Smooth muscle cell (in vitro differentiated cells): Measurements from ENCODE around the gene PDE4B. TPM values are rescaled to one million over a fixed set of nuclear protein-coding genes. Genes with fewer than 3 reads are reported as not detected.

Experiments used
- DNase-seq: peaks from one replicate; lab custom pipeline; 2025; ENCODE audit not compliant: unreplicated experiment; lab: John Stamatoyannopoulos, UW
- H2AFZ ChIP-seq: fragments of 200-600 bp; sonication (generic); 2 replicates; pipeline ENCODE4 v1.6.0; 2016; ENCODE audit warnings: antibody characterized with exemption, low read depth, mild to moderate bottlenecking
- H3F3A ChIP-seq: fragments of 200-600 bp; sonication (generic); 2 replicates; pipeline ENCODE4 v1.6.0; 2017; ENCODE audit warnings: antibody characterized with exemption, low read depth
- H3K27ac ChIP-seq: fragments of 200-600 bp; sonication (generic); 2 replicates; pipeline ENCODE4 v1.5.1; 2016; ENCODE audit warnings: low read depth, mild to moderate bottlenecking
- H3K27me3 ChIP-seq: fragments of 200-600 bp; sonication (generic); 2 replicates; pipeline ENCODE4 v1.6.1; 2016; ENCODE audit warnings: low read depth, mild to moderate bottlenecking
- H3K36me3 ChIP-seq: fragments of 200-600 bp; sonication (generic); 2 replicates; pipeline ENCODE4 v1.5.1; 2016; ENCODE audit warnings: low read depth
- H3K4me1 ChIP-seq: fragments of 200-600 bp; sonication (generic); 2 replicates; pipeline ENCODE4 v1.5.1; 2016; ENCODE audit warnings: low read depth
- H3K4me2 ChIP-seq: fragments of 200-600 bp; sonication (generic); 2 replicates; pipeline ENCODE4 v1.6.0; 2016; ENCODE audit warnings: mild to moderate bottlenecking
- H3K4me3 ChIP-seq: fragments of 200-600 bp; sonication (generic); 2 replicates; pipeline ENCODE4 v1.5.1; 2016; ENCODE audit warnings: mild to moderate bottlenecking
- H3K79me2 ChIP-seq: fragments of 200-600 bp; sonication (generic); 2 replicates; pipeline ENCODE4 v1.6.0; 2016; ENCODE audit warnings: low read depth, mild to moderate bottlenecking
- H3K9ac ChIP-seq: fragments of 200-600 bp; sonication (generic); 2 replicates; pipeline ENCODE4 v1.6.0; 2016; ENCODE audit warnings: low read depth
- H3K9me3 ChIP-seq: fragments of 200-600 bp; sonication (generic); replicated peaks from 2 replicates; pipeline ENCODE4 v1.5.1; 2016; ENCODE audit warnings: low read depth
- H4K20me1 ChIP-seq: fragments of 200-600 bp; sonication (generic); 2 replicates; pipeline ENCODE4 v1.6.0; 2016; ENCODE audit warnings: low read depth
- WGBS: methylation state at CpG from one replicate; pipeline ENCODE4 v1.1.7; 2016; ENCODE audit warnings: low lambda C conversion rate; 5-methylcytosine and 5-hydroxymethylcytosine counted together
- polyA plus RNA-seq: library from polyadenylated mRNA; unstranded; fragments of >200 nt; fragmentation: Nextera tagmentation; extraction: Ambion mirVana; gene quantifications from 2 replicates; pipeline ENCODE4 v1.2.1, GENCODE V29; 2016
- total RNA-seq: library from RNA; depleted of rRNA; stranded (reverse); fragments of >200 nt; gene quantifications from 2 replicates; pipeline ENCODE4 v1.2.3, GENCODE V29; 2014
- TF ChIP-seq, protein P1 (sequence below): fragments of 200-600 bp; sonication (generic); IDR thresholded peaks from 2 replicates; pipeline ENCODE4 v1.5.1; 2017; ENCODE audit warnings: borderline replicate concordance, mild to moderate bottlenecking, antibody characterized with exemption; ENCODE audit not compliant: insufficient read depth, poor library complexity, severe bottlenecking

The PDE4B gene
- total and polyA plus RNA-seq, 2 experiments from 2014 or later, result 18.5 to 24.8 TPM

DNA sequence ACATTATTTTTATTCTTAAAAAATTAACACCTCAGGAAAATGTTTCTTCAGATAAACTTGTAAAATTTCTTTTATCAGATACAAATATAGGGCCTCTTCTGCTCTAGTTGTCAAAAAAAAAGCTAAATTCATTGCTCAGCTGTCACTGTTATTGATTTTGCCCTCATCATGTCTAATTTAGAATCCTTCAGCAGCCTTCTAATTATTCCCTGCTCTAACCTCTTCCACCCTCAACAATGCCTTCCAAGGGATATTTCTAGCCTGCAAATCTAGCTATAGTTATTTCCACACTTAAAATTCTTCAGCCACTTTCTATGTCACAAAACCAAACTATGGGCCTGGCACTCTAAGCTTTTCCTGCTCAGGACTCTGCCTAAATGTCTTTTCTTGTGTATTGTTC is 25.2 kb downstream of the PDE4B start:
- Histone ChIP-seq H3K4me1 (no peaks in the 10 kb centered on the region), H4K20me1 (no peaks in the 10 kb centered on the region), H3K27ac (no peak overlapping the region), H3K79me2 (no peaks in the 10 kb centered on the region), H3F3A (no peaks in the 10 kb centered on the region), H2AFZ (no peak overlapping the region), H3K4me3 (no peak overlapping the region), H3K36me3 (no peaks in the 10 kb centered on the region), H3K27me3 (no peaks in the 10 kb centered on the region), H3K9me3 (no peaks in the 10 kb centered on the region), H3K4me2 (no peak overlapping the region), H3K9ac (no peak overlapping the region)
- no peak for DNase-seq
- TF ChIP-seq, protein P1, sequence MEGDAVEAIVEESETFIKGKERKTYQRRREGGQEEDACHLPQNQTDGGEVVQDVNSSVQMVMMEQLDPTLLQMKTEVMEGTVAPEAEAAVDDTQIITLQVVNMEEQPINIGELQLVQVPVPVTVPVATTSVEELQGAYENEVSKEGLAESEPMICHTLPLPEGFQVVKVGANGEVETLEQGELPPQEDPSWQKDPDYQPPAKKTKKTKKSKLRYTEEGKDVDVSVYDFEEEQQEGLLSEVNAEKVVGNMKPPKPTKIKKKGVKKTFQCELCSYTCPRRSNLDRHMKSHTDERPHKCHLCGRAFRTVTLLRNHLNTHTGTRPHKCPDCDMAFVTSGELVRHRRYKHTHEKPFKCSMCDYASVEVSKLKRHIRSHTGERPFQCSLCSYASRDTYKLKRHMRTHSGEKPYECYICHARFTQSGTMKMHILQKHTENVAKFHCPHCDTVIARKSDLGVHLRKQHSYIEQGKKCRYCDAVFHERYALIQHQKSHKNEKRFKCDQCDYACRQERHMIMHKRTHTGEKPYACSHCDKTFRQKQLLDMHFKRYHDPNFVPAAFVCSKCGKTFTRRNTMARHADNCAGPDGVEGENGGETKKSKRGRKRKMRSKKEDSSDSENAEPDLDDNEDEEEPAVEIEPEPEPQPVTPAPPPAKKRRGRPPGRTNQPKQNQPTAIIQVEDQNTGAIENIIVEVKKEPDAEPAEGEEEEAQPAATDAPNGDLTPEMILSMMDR, result no peak

DNA sequence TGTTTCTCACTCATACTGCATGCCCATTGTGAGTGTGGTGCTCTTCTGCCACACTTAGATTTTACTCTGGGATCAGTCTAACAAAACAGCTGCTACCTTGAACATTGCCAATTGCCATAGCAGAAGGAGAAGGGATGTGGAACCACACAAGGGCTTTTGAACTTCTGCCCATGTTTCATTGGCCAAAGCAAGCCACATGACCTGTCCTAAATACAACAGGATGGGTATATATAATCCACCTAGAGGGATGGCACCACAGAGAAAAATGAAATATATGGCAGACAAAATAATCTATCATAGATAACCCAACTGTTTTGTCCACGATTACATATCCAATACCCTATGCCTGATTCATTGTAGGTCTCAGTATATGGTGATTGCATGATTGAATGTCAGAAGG is 26.3 kb downstream of the PDE4B start:
- Histone ChIP-seq H3F3A (no peaks in the 10 kb centered on the region), H4K20me1 (no peaks in the 10 kb centered on the region), H3K27ac (no peak overlapping the region), H3K9ac (no peak overlapping the region), H3K9me3 (no peaks in the 10 kb centered on the region), H3K4me2 (no peak overlapping the region), H3K36me3 (no peaks in the 10 kb centered on the region), H2AFZ (no peak overlapping the region), H3K27me3 (no peaks in the 10 kb centered on the region), H3K4me1 (no peaks in the 10 kb centered on the region), H3K79me2 (no peaks in the 10 kb centered on the region), H3K4me3 (no peak overlapping the region)
- no peak for DNase-seq
- WGBS, result 84% methylated on average over 1 of the region's 1 CpG
- TF ChIP-seq, protein P1, result no peak

DNA sequence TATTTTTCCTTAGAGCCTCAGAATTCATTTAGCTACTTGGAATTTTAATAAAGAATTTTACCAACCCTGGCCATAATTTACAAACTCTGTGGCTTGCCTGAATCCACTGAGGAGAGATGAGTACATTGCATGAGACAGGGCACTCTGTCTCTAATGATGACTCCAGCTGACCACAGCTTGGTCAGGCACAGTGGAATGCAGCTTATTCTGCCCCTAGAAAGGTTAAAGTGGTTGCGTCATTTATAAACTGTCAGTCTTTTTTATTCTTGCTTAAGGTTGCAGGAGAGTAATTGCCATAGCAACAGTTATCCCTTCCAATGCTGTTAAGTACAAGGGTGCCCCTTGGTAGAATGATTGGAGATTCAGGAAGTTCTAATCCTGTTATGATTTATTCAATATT is 28.3 kb downstream of the PDE4B start:
- H3K4me2 ChIP-seq, result peak overlapping the region; percentile 41

DNA sequence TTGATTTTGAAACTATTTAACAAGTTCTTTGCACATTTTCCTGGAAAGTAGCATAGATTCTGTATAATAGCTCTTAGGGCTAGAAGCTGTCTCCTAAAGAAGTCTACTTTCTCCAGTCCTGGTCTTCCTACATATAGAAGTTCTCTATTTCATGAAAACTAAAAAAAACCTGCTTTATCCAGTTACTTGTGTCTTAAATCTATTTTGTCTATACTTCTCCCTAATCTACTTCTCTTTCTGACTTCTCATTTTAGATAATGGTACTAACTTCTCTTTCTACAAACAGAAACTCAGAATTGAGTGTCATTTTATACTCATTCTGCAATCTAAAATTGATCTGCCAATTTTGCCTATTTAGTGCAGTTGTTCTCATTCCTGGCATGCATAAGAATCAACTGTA is 28.7 kb downstream of the PDE4B start:
- H3K9me3 ChIP-seq, result no peaks in the 10 kb centered on the region
- H3K4me3 ChIP-seq, result no peak overlapping the region
- no peak for DNase-seq
- H3K79me2 ChIP-seq, result no peaks in the 10 kb centered on the region
- no peak overlapping the region for H3K9ac ChIP-seq
- peak overlapping the region; percentile 26 for H3K27ac ChIP-seq
- H4K20me1 ChIP-seq, result no peaks in the 10 kb centered on the region
- H2AFZ ChIP-seq, result no peak overlapping the region
- TF ChIP-seq, protein P1, result no peak
- H3K4me2 ChIP-seq, result no peak overlapping the region
- H3F3A ChIP-seq, result no peaks in the 10 kb centered on the region
- H3K27me3 ChIP-seq, result no peaks in the 10 kb centered on the region
- no peaks in the 10 kb centered on the region for H3K36me3 ChIP-seq
- H3K4me1 ChIP-seq, result no peaks in the 10 kb centered on the region

More for the DNA sequence above, 28.3 kb downstream of the PDE4B start:
- H3K27ac ChIP-seq, result peak overlapping the region; percentile 59
- H3K4me1 ChIP-seq, result no peaks in the 10 kb centered on the region
- no peak for DNase-seq
- no peaks in the 10 kb centered on the region for H3K79me2 ChIP-seq
- H3F3A ChIP-seq, result no peaks in the 10 kb centered on the region
- 63% methylated on average over 1 of the region's 1 CpG for WGBS
- H4K20me1 ChIP-seq, result no peaks in the 10 kb centered on the region
- no peaks in the 10 kb centered on the region for H3K9me3 ChIP-seq
- no peaks in the 10 kb centered on the region for H3K36me3 ChIP-seq
- no peak overlapping the region for H3K9ac ChIP-seq
- TF ChIP-seq, protein P1, result no peak
- H3K27me3 ChIP-seq, result no peaks in the 10 kb centered on the region
- H3K4me3 ChIP-seq, result no peak overlapping the region
- H2AFZ ChIP-seq, result no peak overlapping the region
